Tibial nerve (tissue), 3 donors: ENCODE data around the gene LCP1.

ENCODE experiments used
- POLR2A ChIP-seq, 2 donors: fragments of 450-650 bp; IDR thresholded peaks; one replicate each; pipeline ENCODE4 v1.6.1; 2017; ENCODE audit warnings: antibody characterized with exemption in 2 of 2, mild to moderate bottlenecking in 2 of 2, moderate library complexity in 2 of 2
- TF ChIP-seq, protein P1 (sequence below), 5 experiments: fragments of 200-600 bp in 3 of 5; fragments of 450-650 bp in 2 of 5; sonication (generic) in 3 of 5; IDR thresholded peaks; one replicate each; pipeline ENCODE4 v1.5.1; 2016 to 2019; ENCODE audit warnings: antibody characterized with exemption in 5 of 5, mild to moderate bottlenecking in 3 of 5, moderate library complexity in 2 of 5

DNA sequence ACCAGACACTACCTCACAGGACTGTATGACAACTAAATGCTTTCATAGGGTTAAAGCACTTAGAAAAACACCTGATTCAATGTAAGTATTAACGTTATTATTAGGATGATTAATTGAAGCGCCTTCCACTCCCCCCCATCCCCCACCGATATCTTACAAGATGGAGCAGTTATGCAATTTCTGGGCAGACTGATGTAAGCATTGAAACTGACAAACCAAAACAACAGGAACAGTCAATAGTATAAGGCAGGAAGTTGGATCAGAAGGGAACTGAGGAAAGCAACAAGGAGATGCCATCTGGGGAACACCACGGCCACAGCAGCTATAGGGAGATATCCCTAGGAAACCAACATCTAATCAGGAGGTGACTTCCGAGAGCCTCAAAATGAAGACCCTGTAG is 3.8 kb downstream of the LCP1 start:
- TF ChIP-seq, protein P1, sequence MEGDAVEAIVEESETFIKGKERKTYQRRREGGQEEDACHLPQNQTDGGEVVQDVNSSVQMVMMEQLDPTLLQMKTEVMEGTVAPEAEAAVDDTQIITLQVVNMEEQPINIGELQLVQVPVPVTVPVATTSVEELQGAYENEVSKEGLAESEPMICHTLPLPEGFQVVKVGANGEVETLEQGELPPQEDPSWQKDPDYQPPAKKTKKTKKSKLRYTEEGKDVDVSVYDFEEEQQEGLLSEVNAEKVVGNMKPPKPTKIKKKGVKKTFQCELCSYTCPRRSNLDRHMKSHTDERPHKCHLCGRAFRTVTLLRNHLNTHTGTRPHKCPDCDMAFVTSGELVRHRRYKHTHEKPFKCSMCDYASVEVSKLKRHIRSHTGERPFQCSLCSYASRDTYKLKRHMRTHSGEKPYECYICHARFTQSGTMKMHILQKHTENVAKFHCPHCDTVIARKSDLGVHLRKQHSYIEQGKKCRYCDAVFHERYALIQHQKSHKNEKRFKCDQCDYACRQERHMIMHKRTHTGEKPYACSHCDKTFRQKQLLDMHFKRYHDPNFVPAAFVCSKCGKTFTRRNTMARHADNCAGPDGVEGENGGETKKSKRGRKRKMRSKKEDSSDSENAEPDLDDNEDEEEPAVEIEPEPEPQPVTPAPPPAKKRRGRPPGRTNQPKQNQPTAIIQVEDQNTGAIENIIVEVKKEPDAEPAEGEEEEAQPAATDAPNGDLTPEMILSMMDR (IDR thresholded peaks at IDR 0.05) = no peak
- TF ChIP-seq POLR2A (IDR thresholded peaks at IDR 0.05) = no peak
